OCI-LY1 (cell line): ENCODE measurements around the gene GOLGA7B.

Experiments used
- H2AFZ ChIP-seq: fragments of 200-600 bp; sonication (generic), shearing (Covaris generic); 2 replicates; pipeline ENCODE4 v1.6.0; 2014; ENCODE audit warnings: antibody characterized with exemption, mild to moderate bottlenecking, low read length
- H3F3A ChIP-seq: fragments of 200-600 bp; sonication (generic), shearing (Covaris generic); 2 replicates; pipeline ENCODE4 v1.6.0; 2014; ENCODE audit warnings: mild to moderate bottlenecking, antibody characterized with exemption, low read length, moderate library complexity; ENCODE audit not compliant: insufficient read depth
- H3K27ac ChIP-seq: fragments of 200-600 bp; sonication (generic); 2 replicates; pipeline ENCODE4 v1.5.1; 2014; ENCODE audit warnings: low read length, mixed run types, mild to moderate bottlenecking, low read depth; ENCODE audit not compliant: poor library complexity, severe bottlenecking
- H3K27me3 ChIP-seq: fragments of 200-600 bp; sonication (generic); 2 replicates; pipeline ENCODE4 v1.6.0; 2014; ENCODE audit warnings: antibody characterized with exemption, mild to moderate bottlenecking, low read length, moderate library complexity; ENCODE audit not compliant: insufficient read depth
- H3K36me3 ChIP-seq: fragments of 200-600 bp; sonication (generic); 2 replicates; pipeline ENCODE4 v1.6.1; 2014; ENCODE audit warnings: mild to moderate bottlenecking, antibody characterized with exemption, low read length, moderate library complexity, mixed read lengths; ENCODE audit not compliant: insufficient read depth
- H3K4me1 ChIP-seq: fragments of 200-600 bp; sonication (generic); 2 replicates; pipeline ENCODE4 v1.5.1; 2014; ENCODE audit warnings: mild to moderate bottlenecking, low read length, moderate library complexity; ENCODE audit not compliant: insufficient read depth, severe bottlenecking
- H3K4me2 ChIP-seq: fragments of 200-600 bp; sonication (generic), shearing (Covaris generic); 2 replicates; pipeline ENCODE4 v1.6.1; 2014; ENCODE audit warnings: low read length
- H3K4me3 ChIP-seq: fragments of 200-600 bp; sonication (generic); 2 replicates; pipeline ENCODE4 v1.5.1; 2014; ENCODE audit warnings: low read length, low read depth, mild to moderate bottlenecking, mixed read lengths; ENCODE audit not compliant: poor library complexity, severe bottlenecking
- H3K79me2 ChIP-seq: fragments of 200-600 bp; shearing (Covaris generic); 2 replicates; pipeline ENCODE4 v1.6.1; 2016; ENCODE audit warnings: mixed run types, low read length, mixed read lengths; ENCODE audit not compliant: insufficient read depth
- H3K9ac ChIP-seq: fragments of 200-600 bp; sonication (generic), shearing (Covaris generic); 2 replicates; pipeline ENCODE4 v1.6.1; 2014; ENCODE audit warnings: mild to moderate bottlenecking, low read length, mixed read lengths
- H3K9me2 ChIP-seq: fragments of 200-600 bp; sonication (generic), shearing (Covaris generic); 2 replicates; pipeline ENCODE4 v1.6.1; 2014; ENCODE audit warnings: low read depth, mild to moderate bottlenecking, low read length, mixed read lengths
- H3K9me3 ChIP-seq: fragments of 200-600 bp; shearing (Covaris generic); 2 replicates; pipeline ENCODE4 v1.6.1; 2014; ENCODE audit warnings: low read length, mixed read lengths
- H4K20me1 ChIP-seq: fragments of 200-600 bp; sonication (generic), shearing (Covaris generic); 2 replicates; pipeline ENCODE4 v1.6.0; 2016; ENCODE audit warnings: mild to moderate bottlenecking, low read length; ENCODE audit not compliant: insufficient read depth
- CTCF ChIP-seq: fragments of 200-600 bp; sonication (generic), shearing (Covaris generic); IDR thresholded peaks from 2 replicates; pipeline ENCODE4 v1.5.1; 2017; ENCODE audit warnings: mild to moderate bottlenecking, antibody characterized with exemption, low read length, moderate library complexity, mixed read lengths
- EZH2 ChIP-seq: fragments of 200-600 bp; sonication (generic), shearing (Covaris generic); IDR thresholded peaks from 2 replicates; pipeline ENCODE4 v1.8.0; 2017; ENCODE audit warnings: borderline replicate concordance, mixed run types, mild to moderate bottlenecking, antibody characterized with exemption, low read length, moderate library complexity, mixed read lengths

The GOLGA7B gene

DNA sequence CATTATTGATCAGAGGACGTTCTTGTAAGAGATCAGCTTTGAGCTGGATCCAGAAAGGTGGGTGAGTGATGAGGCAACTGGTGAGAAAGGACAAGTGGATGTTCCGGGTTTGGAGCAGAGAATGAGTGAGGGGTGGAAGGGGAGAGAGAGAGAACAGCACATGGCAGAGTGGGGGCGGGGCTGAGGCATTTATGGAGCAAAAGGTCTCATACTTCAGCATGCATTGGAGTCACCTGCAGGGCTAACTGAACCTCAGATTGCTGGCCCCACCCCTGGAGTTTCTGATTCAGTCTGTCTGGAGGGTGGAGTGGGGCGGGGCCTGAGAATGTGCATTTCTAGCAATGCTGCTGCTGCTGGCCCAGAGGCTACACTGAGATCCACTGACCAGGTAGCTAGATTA is 71.2 kb downstream of the GOLGA7B start:
- no peaks in the 10 kb centered on the region for H3K9me2 ChIP-seq
- H3K4me2 ChIP-seq: no peak overlapping the region
- H3K9me3 ChIP-seq: no peaks in the 10 kb centered on the region
- H2AFZ ChIP-seq: no peak overlapping the region
- TF ChIP-seq EZH2 (no peak), CTCF (no peak)
- H3K36me3 ChIP-seq: no peaks in the 10 kb centered on the region
- H3K79me2 ChIP-seq: no peaks in the 10 kb centered on the region
- H3K27me3 ChIP-seq: no peaks in the 10 kb centered on the region
- H3K4me3 ChIP-seq: no peak overlapping the region
- H3K4me1 ChIP-seq: no peaks in the 10 kb centered on the region
- no peaks in the 10 kb centered on the region for H3F3A ChIP-seq
- H3K9ac ChIP-seq: no peak overlapping the region
- no peak overlapping the region for H3K27ac ChIP-seq
- H4K20me1 ChIP-seq: no peaks in the 10 kb centered on the region
